Hepatocyte (in vitro differentiated cells): ENCODE data around the gene INS. TPM values are rescaled to one million over a fixed set of nuclear protein-coding genes. Genes with fewer than 3 reads are reported as not detected.

Experiments used
- DNase-seq: peaks from one replicate; pipeline ENCODE4 v3.0.0-alpha.2; 2016; ENCODE audit warnings: low spot score
- H2AFZ ChIP-seq: fragments of 200-600 bp; sonication (generic); 2 replicates; pipeline ENCODE4 v1.6.0; 2016; ENCODE audit warnings: antibody characterized with exemption, mild to moderate bottlenecking
- H3K27ac ChIP-seq: fragments of 200-600 bp; sonication (generic); 2 replicates; pipeline ENCODE4 v1.5.1; 2016; ENCODE audit warnings: mild to moderate bottlenecking
- H3K27me3 ChIP-seq: fragments of 200-600 bp; sonication (generic); 2 replicates; pipeline ENCODE4 v1.6.1; 2016
- H3K36me3 ChIP-seq: fragments of 200-600 bp; sonication (generic); replicated peaks from 2 replicates; pipeline ENCODE4 v1.5.1; 2016; ENCODE audit warnings: low read depth; ENCODE audit not compliant: insufficient read depth
- H3K4me1 ChIP-seq: fragments of 200-600 bp; sonication (generic); 2 replicates; pipeline ENCODE4 v1.5.1; 2016; ENCODE audit warnings: mild to moderate bottlenecking, moderate library complexity; ENCODE audit not compliant: insufficient read depth
- H3K4me2 ChIP-seq: fragments of 200-600 bp; sonication (generic); 2 replicates; pipeline ENCODE4 v1.6.0; 2016
- H3K4me3 ChIP-seq: fragments of 200-600 bp; sonication (generic); 2 replicates; pipeline ENCODE4 v1.5.1; 2016; ENCODE audit warnings: mild to moderate bottlenecking
- H3K79me2 ChIP-seq: fragments of 200-600 bp; sonication (generic); 2 replicates; pipeline ENCODE4 v1.6.0; 2017; ENCODE audit warnings: mild to moderate bottlenecking
- H3K9me2 ChIP-seq: fragments of 200-600 bp; sonication (generic); replicated peaks from 2 replicates; pipeline ENCODE4 v1.6.0; 2017; ENCODE audit warnings: mild to moderate bottlenecking; ENCODE audit not compliant: insufficient read depth
- H3K9me3 ChIP-seq: fragments of 200-600 bp; sonication (generic); 2 replicates; pipeline ENCODE4 v1.5.1; 2016; ENCODE audit warnings: low read depth, mild to moderate bottlenecking
- H4K20me1 ChIP-seq: fragments of 200-600 bp; sonication (generic); 2 replicates; pipeline ENCODE4 v1.6.0; 2016; ENCODE audit warnings: mild to moderate bottlenecking; ENCODE audit not compliant: insufficient read depth, poor library complexity, severe bottlenecking
- CTCF ChIP-seq: fragments of 200-600 bp; sonication (generic); IDR thresholded peaks from 2 replicates; pipeline ENCODE4 v1.5.1; 2016; ENCODE audit warnings: antibody characterized with exemption, mild to moderate bottlenecking; ENCODE audit not compliant: poor library complexity
- EZH2 ChIP-seq: fragments of 200-600 bp; sonication (generic); IDR thresholded peaks from 2 replicates; pipeline ENCODE4 v1.6.1; 2016; ENCODE audit warnings: antibody characterized with exemption, mild to moderate bottlenecking, borderline replicate concordance
- EZH2phosphoT487 ChIP-seq: fragments of 200-600 bp; sonication (generic); IDR thresholded peaks from one replicate; pipeline ENCODE4 v1.6.1; 2018; ENCODE audit warnings: antibody characterized with exemption, mild to moderate bottlenecking, low read depth, moderate library complexity; ENCODE audit not compliant: unreplicated experiment, severe bottlenecking
- WGBS: methylation state at CpG from one replicate; pipeline ENCODE4 v1.1.6; 2016; ENCODE audit warnings: low lambda C conversion rate; ENCODE audit errors: missing lambda C conversion rate; 5-methylcytosine and 5-hydroxymethylcytosine counted together
- polyA plus RNA-seq: library from polyadenylated mRNA; unstranded; fragments of >200 nt; fragmentation: Nextera tagmentation; extraction: Ambion mirVana; gene quantifications from 2 replicates; pipeline ENCODE4 v1.2.1, GENCODE V29; 2016
- total RNA-seq: library from RNA; depleted of rRNA; stranded (reverse); fragments of >200 nt; gene quantifications from 2 replicates; pipeline ENCODE4 v1.2.3, GENCODE V29; 2014

INS gene
- total and polyA plus RNA-seq, 2 experiments from 2014 or later, result not detected

DNA sequence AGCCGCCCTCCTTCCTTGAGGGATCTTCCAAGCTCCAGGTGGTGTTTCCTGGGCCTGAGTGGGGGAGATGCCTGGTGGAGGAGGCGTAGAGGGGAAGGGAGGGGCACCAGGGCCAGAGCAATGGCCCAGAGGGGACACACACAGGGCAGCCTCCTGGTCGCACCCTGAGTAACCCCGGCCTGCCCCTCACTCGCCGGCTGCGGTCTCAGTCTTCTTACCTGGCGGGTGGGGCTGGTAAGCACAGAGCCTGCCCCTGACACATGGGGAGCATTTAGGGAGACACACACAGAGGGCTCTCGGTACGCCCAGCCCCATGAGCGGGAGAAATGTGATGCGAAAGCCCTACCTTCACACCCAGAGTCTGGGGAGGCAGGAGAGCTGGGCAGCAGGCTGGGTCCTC lies 45.7 kb downstream of the INS start:
- peaks cover 2% of the 10 kb centered on the region for H3K4me1 ChIP-seq
- no peaks in the 10 kb centered on the region for H3K9me2 ChIP-seq
- WGBS, result 95% methylated on average over 12 of the region's 12 CpGs
- TF ChIP-seq EZH2 (no peak), EZH2phosphoT487 (no peak), CTCF (no peak)
- no peaks in the 10 kb centered on the region for H3K79me2 ChIP-seq
- no peak for DNase-seq
- H3K27me3 ChIP-seq, result no peaks in the 10 kb centered on the region
- H3K9me3 ChIP-seq, result no peaks in the 10 kb centered on the region
- H3K4me2 ChIP-seq, result no peak overlapping the region
- no peak overlapping the region for H2AFZ ChIP-seq
- H4K20me1 ChIP-seq, result no peaks in the 10 kb centered on the region
- H3K27ac ChIP-seq, result no peak overlapping the region
- no peaks in the 10 kb centered on the region for H3K36me3 ChIP-seq
- no peak overlapping the region for H3K4me3 ChIP-seq

GRCh38 chr11:2114430-2115241 lies 46.4 kb downstream of the INS start:
- WGBS, result 84% methylated on average over 32 of the region's 32 CpGs
- Histone ChIP-seq H3K27me3 (no peaks in the 10 kb centered on the region), H2AFZ (no peak overlapping the region), H4K20me1 (no peaks in the 10 kb centered on the region), H3K4me2 (no peak overlapping the region), H3K4me1 (peaks cover 2% of the 10 kb centered on the region), H3K4me3 (no peak overlapping the region), H3K36me3 (no peaks in the 10 kb centered on the region), H3K27ac (no peak overlapping the region), H3K9me2 (no peaks in the 10 kb centered on the region), H3K79me2 (no peaks in the 10 kb centered on the region), H3K9me3 (no peaks in the 10 kb centered on the region)
- DNase-seq, result no peak
- TF ChIP-seq CTCF, result no peak
- no peak for TF ChIP-seq EZH2
- no peak for TF ChIP-seq EZH2phosphoT487

GRCh38 chr11:2113776-2114175 lies 47.2 kb downstream of the INS start:
- 92% methylated on average over 11 of the region's 11 CpGs for WGBS
- Histone ChIP-seq H4K20me1 (no peaks in the 10 kb centered on the region), H3K79me2 (no peaks in the 10 kb centered on the region), H3K9me3 (no peaks in the 10 kb centered on the region), H2AFZ (no peak overlapping the region), H3K27ac (no peak overlapping the region), H3K9me2 (no peaks in the 10 kb centered on the region), H3K27me3 (no peaks in the 10 kb centered on the region), H3K4me2 (no peak overlapping the region), H3K36me3 (no peaks in the 10 kb centered on the region), H3K4me3 (no peak overlapping the region), H3K4me1 (peaks cover 6% of the 10 kb centered on the region)
- DNase-seq, result no peak
- TF ChIP-seq EZH2 (no peak), EZH2phosphoT487 (no peak), CTCF (no peak)
